ENCODE measurements around the gene PPP4R2. TPM values are rescaled to one million over a fixed set of nuclear protein-coding genes. Genes with fewer than 3 reads are reported as not detected.
A peak's percentile ranks its signal among the peaks of the same experiment; 100 is the strongest.

Gene PPP4R2
- total and polyA plus RNA-seq, 2 of the 4 experiments (the other 2 are of a cell fraction): 13.5 to 31.4 TPM

- H2BK5ac ChIP-seq (ENCODE audit: low read depth, low read length, poor library complexity, severe bottlenecking): no peak overlapping the region
- H3K56ac ChIP-seq (ENCODE audit: extremely low read depth, insufficient read depth, low read length): no peak overlapping the region
- H3K9me1 ChIP-seq (ENCODE audit: insufficient read depth, low read length): 0 out of 2 replicates have a peak, but pooled peaks cover 4% of the 10 kb centered on the region
- no peaks in the 10 kb centered on the region for H3K9me3 ChIP-seq (ENCODE audit: control insufficient read depth, insufficient read depth, low read length)
- H3K4me2 ChIP-seq (ENCODE audit: low read depth, low read length): no peak overlapping the region
- H2BK15ac ChIP-seq (ENCODE audit: low read depth, low read length): no peak overlapping the region
- H4K20me1 ChIP-seq (ENCODE audit: insufficient read depth, low read length): no peaks in the 10 kb centered on the region
- H3K4me3 ChIP-seq (ENCODE audit: insufficient read depth, low read depth, low read length): no peak overlapping the region
- peak; percentile 74 for DNase-seq
- WGBS, 2 experiments (ENCODE audit: extremely low coverage in 2 of 2, insufficient read length in 1 of 2): 33% methylated on average over 1 of the region's 7 CpGs; no CpG with 5 or more reads in 1 of the 2 experiments
- no peak overlapping the region for H4K5ac ChIP-seq (ENCODE audit: low read depth, low read length)
- no peak overlapping the region for H2AK5ac ChIP-seq (ENCODE audit: low read depth, low read length)
- no peak overlapping the region for H2BK20ac ChIP-seq (ENCODE audit: low read depth, low read length)
- TF ChIP-seq MAFK (IDR thresholded peaks at IDR 0.05; ENCODE audit: low read depth, low read length) (no peak), CEBPB (IDR thresholded peaks at IDR 0.05; ENCODE audit: low read depth, low read length) (no peak), MAZ (IDR thresholded peaks at IDR 0.05; ENCODE audit: borderline replicate concordance, low read depth, low read length) (no peak), BHLHE40 (IDR thresholded peaks at IDR 0.05; ENCODE audit: low read depth, low read length) (no peak), CHD1 (IDR thresholded peaks at IDR 0.05; ENCODE audit: low read depth, low read length) (no peak), RCOR1 (IDR thresholded peaks at IDR 0.05; ENCODE audit: insufficient replicate concordance, low read length) (no peak), POLR2A (IDR thresholded peaks at IDR 0.05; ENCODE audit: low read depth, low read length) (no peak)
- TF ChIP-seq, protein P1, sequence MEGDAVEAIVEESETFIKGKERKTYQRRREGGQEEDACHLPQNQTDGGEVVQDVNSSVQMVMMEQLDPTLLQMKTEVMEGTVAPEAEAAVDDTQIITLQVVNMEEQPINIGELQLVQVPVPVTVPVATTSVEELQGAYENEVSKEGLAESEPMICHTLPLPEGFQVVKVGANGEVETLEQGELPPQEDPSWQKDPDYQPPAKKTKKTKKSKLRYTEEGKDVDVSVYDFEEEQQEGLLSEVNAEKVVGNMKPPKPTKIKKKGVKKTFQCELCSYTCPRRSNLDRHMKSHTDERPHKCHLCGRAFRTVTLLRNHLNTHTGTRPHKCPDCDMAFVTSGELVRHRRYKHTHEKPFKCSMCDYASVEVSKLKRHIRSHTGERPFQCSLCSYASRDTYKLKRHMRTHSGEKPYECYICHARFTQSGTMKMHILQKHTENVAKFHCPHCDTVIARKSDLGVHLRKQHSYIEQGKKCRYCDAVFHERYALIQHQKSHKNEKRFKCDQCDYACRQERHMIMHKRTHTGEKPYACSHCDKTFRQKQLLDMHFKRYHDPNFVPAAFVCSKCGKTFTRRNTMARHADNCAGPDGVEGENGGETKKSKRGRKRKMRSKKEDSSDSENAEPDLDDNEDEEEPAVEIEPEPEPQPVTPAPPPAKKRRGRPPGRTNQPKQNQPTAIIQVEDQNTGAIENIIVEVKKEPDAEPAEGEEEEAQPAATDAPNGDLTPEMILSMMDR (conservative IDR thresholded peaks at IDR 0.05; ENCODE audit: low read depth, low read length): no peak
- no peak overlapping the region for H4K8ac ChIP-seq (ENCODE audit: low read depth in 2 of 2, low read length in 2 of 2)
- POLR2A ChIA-PET (ENCODE audit: unreplicated experiment): no interaction called here
- in situ Hi-C loops (cut with MboI; ENCODE audit: low sequenced_read_pairs): no loop called here
- no peak overlapping the region for H3K4ac ChIP-seq (ENCODE audit: low read depth, low read length)
- H4K91ac ChIP-seq (ENCODE audit: insufficient read depth, low read depth, low read length): no peak overlapping the region
- H3K79me1 ChIP-seq (ENCODE audit: low read depth in 1 of 2, low read length in 2 of 2): no peaks in the 10 kb centered on the region
- H3K14ac ChIP-seq (replicated peaks; ENCODE audit: low read depth, low read length): no peak overlapping the region
- BruUV-seq (replicated peaks): no TSS peak
- CTCF ChIA-PET: no interaction called here
- peak; percentile 77 for ATAC-seq (ENCODE audit: low read depth)
- H3K23ac ChIP-seq (ENCODE audit: low read depth, low read length): no peak overlapping the region
- H3K27me3 ChIP-seq (ENCODE audit: control insufficient read depth, insufficient read depth, low read length): no peaks in the 10 kb centered on the region
- no peak overlapping the region for H2AK9ac ChIP-seq (replicated peaks; ENCODE audit: low read depth, low read length, poor library complexity)
- no peak overlapping the region for H2BK120ac ChIP-seq (ENCODE audit: low read depth, low read length)
- H3K4me1 ChIP-seq (ENCODE audit: control insufficient read depth, insufficient read depth, low read length): no peaks in the 10 kb centered on the region
- intact Hi-C loops (cut with micrococcal nuclease): no loop called here
- no peak overlapping the region for H3K27ac ChIP-seq (ENCODE audit: insufficient read depth, low read length)
- H3K18ac ChIP-seq (ENCODE audit: low read depth, low read length): no peak overlapping the region
- peaks cover 3% of the 10 kb centered on the region; the same call in 1 of the 2 replicates for H3K36me3 ChIP-seq (ENCODE audit: control insufficient read depth, insufficient read depth, low read length)
- no peak overlapping the region for H3K9ac ChIP-seq (ENCODE audit: low read depth, low read length)
- dilution Hi-C loops (cut with HindIII; ENCODE audit: low sequenced_read_pairs, unreplicated experiment): no loop called here
- H2AFZ ChIP-seq (replicated peaks; ENCODE audit: low read length, poor library complexity): no peak overlapping the region
Measured at GRCh38 chr3:72960812-72961518, 35.6 kb upstream of the PPP4R2 start.
